Spleen (tissue), 11 donors: ENCODE data around the gene NFIA. TPM values are rescaled to one million over a fixed set of nuclear protein-coding genes. Genes with fewer than 3 reads are reported as not detected.

ENCODE experiments used
- DNase-seq: peaks from one replicate; pipeline ENCODE4 v3.0.0-alpha.2; 2020
- H3K27ac ChIP-seq, 8 donors: fragments of 200-600 bp; sonication (generic) in 7 of 8; 1 replicate in 4 of 8; 2 replicates in 4 of 8; pipeline versions ENCODE4 v1.5.0 to v1.8.0; 2016 to 2021; ENCODE audit warnings: inconsistent platforms in 4 of 8, mild to moderate bottlenecking in 4 of 8, moderate library complexity in 1 of 8
- H3K27me3 ChIP-seq, 7 donors: fragments of 200-600 bp; sonication (generic) in 6 of 7; replicated peaks in 1 of 7; 1 replicate in 4 of 7; 2 replicates in 3 of 7; pipeline versions ENCODE4 v1.5.0 to v1.8.0; 2016 to 2021; ENCODE audit warnings: inconsistent platforms in 3 of 7, mild to moderate bottlenecking in 1 of 7
- H3K36me3 ChIP-seq, 6 donors: fragments of 200-600 bp; sonication (generic) in 5 of 6; 1 replicate in 4 of 6; 2 replicates in 2 of 6; pipeline versions ENCODE4 v1.5.0 to v1.8.0; 2016 to 2021; ENCODE audit warnings: inconsistent platforms in 2 of 6
- H3K4me1 ChIP-seq, 6 donors: fragments of 200-600 bp; sonication (generic) in 5 of 6; 1 replicate in 3 of 6; 2 replicates in 3 of 6; pipeline versions ENCODE4 v1.5.0 to v1.8.0; 2016 to 2021; ENCODE audit warnings: inconsistent platforms in 3 of 6
- H3K4me3 ChIP-seq, 8 donors: fragments of 200-600 bp; sonication (generic) in 7 of 8; 1 replicate in 4 of 8; 2 replicates in 4 of 8; pipeline versions ENCODE4 v1.5.0 to v1.8.0; 2016 to 2021; ENCODE audit warnings: inconsistent platforms in 4 of 8, mild to moderate bottlenecking in 4 of 8, moderate library complexity in 2 of 8
- H3K9me3 ChIP-seq, 8 donors: fragments of 200-600 bp; sonication (generic) in 7 of 8; 1 replicate in 4 of 8; 2 replicates in 4 of 8; pipeline versions ENCODE4 v1.5.0 to v1.8.0; 2016 to 2021; ENCODE audit warnings: inconsistent platforms in 4 of 8
- CTCF ChIP-seq, 11 experiments: fragments of 200-600 bp in 7 of 11; fragments of 450-650 bp in 4 of 11; sonication (generic) in 4 of 11; IDR thresholded peaks in 8 of 11; conservative IDR thresholded peaks in 3 of 11; 1 replicate in 7 of 11; 2 replicates in 4 of 11; pipeline versions ENCODE4 v1.4.0 to v1.8.0; 2016 to 2021; ENCODE audit warnings: antibody characterized with exemption in 11 of 11, inconsistent platforms in 4 of 11, mild to moderate bottlenecking in 1 of 11
- POLR2A ChIP-seq, 3 donors: fragments of 450-650 bp; IDR thresholded peaks; one replicate each; pipeline ENCODE4 v1.5.1; 2017; ENCODE audit warnings: antibody characterized with exemption in 3 of 3, mild to moderate bottlenecking in 1 of 3
- POLR2AphosphoS5 ChIP-seq, 3 donors: sonication (generic); formaldehyde crosslinking; IDR thresholded peaks; one replicate each; pipeline ENCODE4 v1.5.1; 2017; ENCODE audit warnings: antibody characterized with exemption in 3 of 3
- WGBS, 5 donors: extraction: QIAGEN DNeasy Blood & Tissue Kit in 3 of 5; methylation state at CpG; one replicate each; pipeline versions ENCODE4 v1.1.5 to v1.1.7; 2013 to 2018; 5-methylcytosine and 5-hydroxymethylcytosine counted together
- intact Hi-C: fragments of 100-400 bp; cut with DNase I; formaldehyde crosslinking; loops from one replicate; pipeline ENCODE4 v1.15.0; 2023; ENCODE audit warnings: low total_unique reads
- polyA plus RNA-seq, 3 donors: library from polyadenylated mRNA; stranded (reverse); fragments of 200-250 nt; gene quantifications; one replicate each; pipeline ENCODE4 v1.2.1, GENCODE V29; 2013
- total RNA-seq, 7 donors: library from RNA; depleted of rRNA in 3 of 7; stranded (reverse); fragments of >200 nt in 3 of 7; fragmentation: NEBNext Ultra II Directional in 4 of 7; extraction: Animal tissue kit (Norgen Biotek cat#: 25700) in 4 of 7; gene quantifications; one replicate each; pipeline versions ENCODE4 v1.1.0 to v1.2.1, GENCODE V29; 2016 to 2021
- donor health status: healthy with polysubstance abuse.
- donor health status: DM: no; HTN: no; CAD: no; lungs with moderate emphysema.
- donor health status: DM: no; HTN: no; CAD: no.
- donor health status: Bipolar disorder and iron deficiency.
- donor health status: healthy.
- donor health status: DM: no; HTN: no; CAD: no.
- donor health status: DM: yes; HTN: yes; CAD: no.

Gene NFIA
- total and polyA plus RNA-seq, 10 donors: 3.1 to 76.8 (median 35.5) TPM

GRCh38 chr1:61152469-61153105 is 70.2 kb downstream of the NFIA start:
- no peak for TF ChIP-seq CTCF (IDR thresholded peaks at IDR 0.05 in 8 of 11, conservative IDR thresholded peaks at IDR 0.05 in 3 of 11)
- TF ChIP-seq POLR2A (IDR thresholded peaks at IDR 0.05): no peak
- TF ChIP-seq POLR2AphosphoS5 (IDR thresholded peaks at IDR 0.05): no peak
- Histone ChIP-seq H3K4me3 (no peak overlapping the region), H3K27me3 (no peaks in the 10 kb centered on the region), H3K9me3 (no peaks in the 10 kb centered on the region), H3K36me3 (no peaks in the 10 kb centered on the region), H3K27ac (no peak overlapping the region), H3K4me1 (peaks cover 0 to 15% (median 8%) of the 10 kb centered on the region in 6 donors)
- DNase-seq: no peak
- intact Hi-C loops: no loop called here

DNA sequence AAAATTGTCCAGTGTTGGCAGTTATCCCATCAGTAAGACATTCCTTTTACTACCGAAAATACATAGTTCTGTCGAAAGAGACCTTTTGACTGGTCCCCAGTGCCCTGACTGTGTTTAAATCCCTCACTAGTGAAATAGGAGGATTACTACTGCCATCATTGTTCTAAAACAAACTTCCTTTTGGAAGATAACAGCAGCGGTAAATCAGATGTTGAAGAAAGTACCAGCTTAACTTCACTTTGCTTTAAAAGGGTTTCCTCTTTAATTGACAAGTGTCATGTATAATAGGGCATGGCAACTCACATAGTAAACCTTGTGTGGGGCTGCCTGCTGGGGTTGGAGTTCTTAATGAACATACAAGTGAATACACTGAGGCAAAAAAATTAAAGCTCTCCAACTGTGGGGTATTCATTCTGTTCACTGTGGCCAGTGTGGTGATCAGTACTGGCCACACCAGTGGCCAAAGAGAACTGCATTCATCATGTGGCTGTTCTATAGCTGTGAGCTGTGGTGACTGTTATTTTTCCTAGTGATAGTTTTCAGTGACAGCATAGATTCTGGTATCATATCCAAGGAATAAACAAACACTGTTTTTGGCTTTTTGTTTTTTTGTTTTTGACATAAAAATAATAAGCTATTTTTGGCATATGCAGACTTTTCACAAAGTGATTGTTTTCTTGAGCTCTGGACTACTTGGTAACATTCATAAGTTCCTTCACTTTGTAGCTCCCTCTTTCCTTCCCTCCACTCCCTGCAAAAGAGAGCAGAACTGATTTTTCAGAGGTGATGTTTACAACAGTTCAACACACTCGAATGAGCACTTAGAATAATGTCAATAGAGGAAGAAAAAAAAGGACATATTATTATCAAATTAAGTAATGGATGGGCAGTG is 74.5 kb downstream of the NFIA start:
- DNase-seq: no peak
- TF ChIP-seq POLR2AphosphoS5 (IDR thresholded peaks at IDR 0.05): no peak
- no peak for TF ChIP-seq POLR2A (IDR thresholded peaks at IDR 0.05)
- no peak for TF ChIP-seq CTCF (IDR thresholded peaks at IDR 0.05 in 8 of 11, conservative IDR thresholded peaks at IDR 0.05 in 3 of 11)
- H3K4me3 ChIP-seq: no peak overlapping the region
- H3K4me1 ChIP-seq: peaks cover 0 to 28% (median 11%) of the 10 kb centered on the region in 6 donors
- no peak overlapping the region for H3K27ac ChIP-seq
- no peaks in the 10 kb centered on the region for H3K27me3 ChIP-seq
- 48 to 65% (median 58%) methylated on average over 4 of the region's 4 CpGs for WGBS, 5 donors
- H3K36me3 ChIP-seq: no peaks in the 10 kb centered on the region
- no peaks in the 10 kb centered on the region for H3K9me3 ChIP-seq
- intact Hi-C loops: no loop called here

- TF ChIP-seq POLR2AphosphoS5 (IDR thresholded peaks at IDR 0.05) (no peak), CTCF (IDR thresholded peaks at IDR 0.05 in 8 of 11, conservative IDR thresholded peaks at IDR 0.05 in 3 of 11) (no peak), POLR2A (IDR thresholded peaks at IDR 0.05) (no peak)
- intact Hi-C loops: no loop called here
- peak overlapping the region in 2 of 8 donors; percentile 5 to 11 for H3K27ac ChIP-seq
- H3K36me3 ChIP-seq: peaks cover 0 to 5% (median 0%) of the 10 kb centered on the region in 6 donors
- peaks cover 0 to 28% (median 11%) of the 10 kb centered on the region in 6 donors for H3K4me1 ChIP-seq
- H3K9me3 ChIP-seq: no peaks in the 10 kb centered on the region
- WGBS, 5 donors: 15 to 28% (median 20%) methylated on average over 3 of the region's 3 CpGs
- no peak for DNase-seq
- H3K27me3 ChIP-seq: no peaks in the 10 kb centered on the region
- no peak overlapping the region for H3K4me3 ChIP-seq
These were observed 75.2 kb downstream of the NFIA start for GRCh38 chr1:61157468-61157987.

DNA sequence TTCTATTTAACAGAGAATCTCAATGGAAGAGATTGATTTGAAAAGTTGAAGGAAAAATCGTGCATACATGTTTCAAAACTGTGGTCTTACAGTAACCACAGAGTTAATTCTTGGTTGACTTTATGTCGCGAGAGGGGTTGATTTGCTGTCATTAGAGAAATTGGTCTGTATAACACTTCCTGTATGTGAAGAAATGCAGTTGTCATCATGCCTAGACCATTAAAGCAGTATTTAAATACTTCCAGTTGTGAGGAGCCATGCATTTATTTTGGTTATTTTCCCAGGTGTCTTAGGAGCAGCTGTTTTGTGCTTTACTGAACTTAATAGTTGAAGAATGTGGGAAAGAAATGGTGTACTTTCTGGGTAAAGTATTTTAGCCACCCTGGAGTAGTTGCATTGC is 76.2 kb downstream of the NFIA start:
- 16 to 33% (median 26%) methylated on average over 3 of the region's 3 CpGs for WGBS, 5 donors
- Histone ChIP-seq H3K27ac (no peak overlapping the region), H3K9me3 (no peaks in the 10 kb centered on the region), H3K4me3 (no peak overlapping the region), H3K4me1 (peaks cover 0 to 28% (median 9%) of the 10 kb centered on the region in 6 donors), H3K27me3 (no peaks in the 10 kb centered on the region), H3K36me3 (peaks cover 0 to 5% (median 0%) of the 10 kb centered on the region in 6 donors)
- TF ChIP-seq CTCF (IDR thresholded peaks at IDR 0.05 in 8 of 11, conservative IDR thresholded peaks at IDR 0.05 in 3 of 11) (no peak), POLR2AphosphoS5 (IDR thresholded peaks at IDR 0.05) (no peak), POLR2A (IDR thresholded peaks at IDR 0.05) (no peak)
- DNase-seq: no peak
- intact Hi-C loops: no loop called here
